Fibroblast of pulmonary artery (primary cell): ENCODE results near the gene OSMR.

Experiments
- DNase-seq: peaks from one replicate; pipeline ENCODE4 v3.0.0-alpha.2; 2010; ENCODE audit warnings: low read depth
- H3K4me3 ChIP-seq: replicated peaks from 2 replicates; pipeline ENCODE4 v1.5.1; 2011; ENCODE audit warnings: low read depth, mild to moderate bottlenecking, control low read depth, low read length, moderate library complexity
- CTCF ChIP-seq: IDR thresholded peaks from 2 replicates; pipeline ENCODE4 v1.5.1; 2011; ENCODE audit warnings: mild to moderate bottlenecking, control low read depth, low read length, inconsistent platforms; ENCODE audit errors: missing control alignments

The OSMR gene

DNA sequence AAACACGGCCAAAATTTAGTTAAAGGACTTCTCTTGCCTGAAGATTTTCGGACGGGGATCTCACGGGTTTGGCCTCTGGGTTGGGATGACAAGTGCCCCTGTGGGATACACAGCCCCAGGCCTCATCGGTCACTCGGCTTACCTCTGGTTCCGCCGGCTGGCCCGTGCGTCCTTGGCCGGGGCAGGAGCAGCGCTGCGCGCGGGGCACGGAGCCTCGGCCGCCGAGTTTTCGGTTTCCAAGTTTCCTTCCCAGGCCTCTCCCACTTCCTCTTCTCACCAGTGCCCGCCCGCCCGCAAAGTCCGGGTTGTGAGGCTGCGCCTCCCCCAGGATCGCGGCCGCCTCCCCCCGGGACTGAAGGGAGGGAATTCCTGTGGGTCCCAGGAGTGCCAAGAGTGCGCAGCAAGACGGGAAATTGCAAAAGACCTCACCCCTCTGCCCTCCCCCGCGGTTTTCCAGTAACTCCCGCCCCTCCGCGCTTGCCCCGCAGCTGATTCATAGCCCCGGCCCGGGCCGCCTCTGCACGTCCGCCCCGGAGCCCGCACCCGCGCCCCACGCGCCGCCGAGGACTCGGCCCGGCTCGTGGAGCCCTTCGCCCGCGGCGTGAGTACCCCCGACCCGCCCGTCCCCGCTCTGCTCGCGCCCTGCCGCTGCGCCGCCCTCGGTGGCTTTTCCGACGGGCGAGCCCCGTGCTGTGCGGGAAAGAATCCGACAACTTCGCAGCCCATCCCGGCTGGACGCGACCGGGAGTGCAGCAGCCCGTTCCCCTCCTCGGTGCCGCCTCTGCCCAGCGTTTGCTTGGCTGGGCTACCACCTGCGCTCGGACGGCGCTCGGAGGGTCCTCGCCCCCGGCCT, at the start of gene OSMR:
OSMR (plus strand) TSS at position 487 of the 853 bp plus-strand sequence. CDS start 23,033 bp downstream, outside the sequence.
- DNase-seq = peak; percentile 99
- H3K4me3 ChIP-seq = peak within 1 kb of the TSS; percentile 95
- TF ChIP-seq CTCF = no peak

DNA sequence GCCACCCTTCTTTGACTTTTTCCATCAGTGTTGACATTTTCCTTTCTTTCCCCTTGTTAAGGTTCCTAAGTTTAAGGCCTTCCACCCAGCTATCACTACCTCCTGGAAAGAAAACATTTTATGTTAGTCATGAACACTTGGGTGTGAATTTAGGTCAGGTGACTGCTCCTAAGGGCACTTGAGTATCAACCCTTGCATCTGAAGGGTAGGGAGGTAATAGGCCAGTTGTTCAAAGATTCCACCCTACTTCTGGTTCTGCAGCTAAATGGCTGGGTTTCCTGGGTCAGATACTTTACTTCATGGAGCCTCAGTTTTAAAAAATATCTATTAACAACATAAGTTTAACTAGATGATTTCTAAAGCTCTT, 49.1 kb upstream of the OSMR start:
- TF ChIP-seq CTCF = no peak
- no peak overlapping the region for H3K4me3 ChIP-seq
- DNase-seq = no peak

- no peak for TF ChIP-seq CTCF
- no peak overlapping the region for H3K4me3 ChIP-seq
- DNase-seq = no peak
These were observed 48.0 kb upstream of the OSMR start for GRCh38 chr5:38797838-38798237.

DNA sequence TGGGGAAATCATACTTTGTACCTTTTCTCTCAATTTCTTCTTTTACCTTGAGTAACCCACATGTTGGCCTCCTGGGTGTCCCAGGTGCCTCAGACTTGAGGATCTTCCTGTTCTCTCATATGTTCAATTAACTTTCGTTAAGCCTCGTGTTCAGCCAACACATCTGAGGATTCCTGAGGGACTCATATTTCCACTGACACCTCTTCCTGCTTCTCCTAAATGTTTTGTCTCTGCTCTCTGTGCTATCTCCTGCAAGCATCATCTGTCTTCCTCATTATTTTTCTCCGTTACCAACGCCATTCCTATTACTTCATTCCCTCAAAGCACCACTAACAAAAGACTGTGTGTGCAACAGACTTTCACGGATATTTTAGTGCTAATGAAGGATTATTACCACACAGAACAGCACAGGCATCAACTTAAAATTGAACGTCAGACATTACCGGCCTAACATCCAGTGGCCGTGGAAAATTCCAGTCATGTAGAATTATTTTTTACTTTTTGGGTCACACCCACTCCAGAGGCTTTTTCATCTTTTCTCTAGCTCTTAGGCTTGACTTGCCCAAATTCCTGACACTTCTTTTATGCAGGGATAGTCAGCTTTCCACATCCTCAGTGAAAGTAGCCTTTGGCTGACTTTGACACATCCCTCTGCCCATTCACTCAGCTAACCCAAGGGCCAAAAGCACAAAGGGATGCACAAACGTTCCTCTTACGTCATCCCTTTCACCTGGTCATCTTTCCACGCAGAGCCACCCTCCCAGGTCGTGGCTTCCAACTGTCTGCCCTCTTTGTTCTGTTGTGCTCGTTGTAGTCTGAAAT, 46.0 kb upstream of the OSMR start:
- no peak for DNase-seq
- H3K4me3 ChIP-seq = no peak overlapping the region
- TF ChIP-seq CTCF = no peak

GRCh38 chr5:38800515-38800914, 45.3 kb upstream of the OSMR start:
- no peak for TF ChIP-seq CTCF
- no peak overlapping the region for H3K4me3 ChIP-seq
- DNase-seq = no peak

- DNase-seq = no peak
- no peak overlapping the region for H3K4me3 ChIP-seq
- TF ChIP-seq CTCF = no peak
These were observed 43.7 kb upstream of the OSMR start for GRCh38 chr5:38802125-38802524.
